Left lobe of liver (tissue), 1 donor: ENCODE measurements around the gene MAD1L1. TPM values are rescaled to one million over a fixed set of nuclear protein-coding genes. Genes with fewer than 3 reads are reported as not detected.

Experiments
- total RNA-seq: library from RNA; stranded (reverse); gene quantifications from one replicate; pipeline ENCODE4 v1.2.1, GENCODE V29; 2021
- donor health status: DM: no; HTN: yes; CAD: no.

The MAD1L1 gene
- total RNA-seq, 1 donor from 2014 or later = 24.9 TPM

Other genes with a start within 250 kb of the MAD1L1 start
- 12.2 TPM for gene MRM2, start 9.3 kb upstream of the MAD1L1 start, total RNA-seq
- 2.2 TPM for gene NUDT1, start 9.3 kb upstream of the MAD1L1 start, total RNA-seq
- gene SNX8, start 81.5 kb upstream of the MAD1L1 start, total RNA-seq = 12.2 TPM
- gene EIF3B, start 121.9 kb upstream of the MAD1L1 start, total RNA-seq = 62.6 TPM
- 8.2 TPM for gene CHST12, start 170.7 kb upstream of the MAD1L1 start, total RNA-seq
- not detected for gene GRIFIN, start 243.5 kb upstream of the MAD1L1 start, total RNA-seq